ENCODE data around the gene IQGAP2. TPM values are rescaled to one million over a fixed set of nuclear protein-coding genes. Genes with fewer than 3 reads are reported as not detected.

IQGAP2 gene
- total and polyA plus RNA-seq, 2 donors (not counting 1 experiment from before 2014, with no cell fraction given): 8.1 to 15.0 TPM

- no peaks in the 10 kb centered on the region for H3K79me2 ChIP-seq (ENCODE audit: control insufficient read depth, insufficient read depth, low read length)
- H3K9me3 Mint-ChIP-seq (ENCODE audit: insufficient read depth): no peaks in the 10 kb centered on the region
- no peak overlapping the region for H3K4me3 Mint-ChIP-seq
- H3K4me1 Mint-ChIP-seq: peaks cover 4% of the 10 kb centered on the region
- peaks cover 0 to 5% (median 0%) of the 10 kb centered on the region in 4 experiments for H3K27me3 ChIP-seq (replicated peaks in 1 of 4; ENCODE audit: control extremely low read depth in 1 of 4, control insufficient read depth in 3 of 4, insufficient read depth in 4 of 4, low read length in 3 of 4)
- peaks cover 12% of the 10 kb centered on the region for H3K27me3 Mint-ChIP-seq
- H3K27ac ChIP-seq (ENCODE audit: low read length in 2 of 2): no peak overlapping the region
- H3K9me3 ChIP-seq (ENCODE audit: control extremely low read depth in 1 of 3, control insufficient read depth in 2 of 3, insufficient read depth in 1 of 3, low read length in 2 of 3): no peaks in the 10 kb centered on the region
- DNase-seq (no peak), ATAC-seq (ENCODE audit: low read depth) (no peak)
- no peak overlapping the region for H3K4me2 ChIP-seq (replicated peaks; ENCODE audit: low read depth, low read length, poor library complexity, severe bottlenecking)
- ChIA-PET POLR2A (no interaction called here), CTCF (no interaction called here)
- intact Hi-C loops (cut with micrococcal nuclease): no loop called here
- peaks cover 0 to 5% of the 10 kb centered on the region in 2 donors for H3K4me1 ChIP-seq (ENCODE audit: control insufficient read depth in 2 of 2, insufficient read depth in 2 of 2, low read length in 2 of 2)
- no peak overlapping the region for H2AFZ ChIP-seq (ENCODE audit: insufficient read depth, low read depth, low read length, poor library complexity, severe bottlenecking)
- no peak overlapping the region for H3K27ac Mint-ChIP-seq
- no peaks in the 10 kb centered on the region for H4K20me1 ChIP-seq (ENCODE audit: control insufficient read depth, insufficient read depth, low read length, poor library complexity, severe bottlenecking)
- 100% methylated on average over 1 of the region's 1 CpG for WGBS (ENCODE audit: insufficient coverage)
- no peak overlapping the region for H3K9ac ChIP-seq (ENCODE audit: low read length)
- H3K36me3 ChIP-seq (replicated peaks in 1 of 2; ENCODE audit: control extremely low read depth in 1 of 2, control insufficient read depth in 1 of 2, extremely low read depth in 1 of 2, insufficient read depth in 2 of 2, low read length in 1 of 2): no peaks in the 10 kb centered on the region
- no peak overlapping the region for H3K4me3 ChIP-seq (ENCODE audit: control extremely low read depth in 1 of 5, extremely low read depth in 1 of 5, insufficient read depth in 1 of 5, low read depth in 2 of 5, low read length in 4 of 5)
- TF ChIP-seq CTCF (IDR thresholded peaks at IDR 0.05) (no peak), EZH2 (IDR thresholded peaks at IDR 0.05; ENCODE audit: borderline replicate concordance, insufficient read depth, low read depth, low read length, poor library complexity, severe bottlenecking) (no peak)
These were observed 320.2 kb downstream of the IQGAP2 start for GRCh38 chr5:76723266-76723665.

GRCh38 chr5:76723906-76724305 lies 320.8 kb downstream of the IQGAP2 start:
- Mint-ChIP-seq H3K27ac (no peak overlapping the region), H3K4me3 (no peak overlapping the region), H3K4me1 (peaks cover 4% of the 10 kb centered on the region), H3K9me3 (ENCODE audit: insufficient read depth) (no peaks in the 10 kb centered on the region), H3K27me3 (peaks cover 5% of the 10 kb centered on the region)
- Histone ChIP-seq H3K4me2 (replicated peaks; ENCODE audit: low read depth, low read length, poor library complexity, severe bottlenecking) (no peak overlapping the region), H3K27ac (ENCODE audit: low read length in 2 of 2) (no peak overlapping the region), H4K20me1 (ENCODE audit: control insufficient read depth, insufficient read depth, low read length, poor library complexity, severe bottlenecking) (no peaks in the 10 kb centered on the region), H3K27me3 (replicated peaks in 1 of 4; ENCODE audit: control extremely low read depth in 1 of 4, control insufficient read depth in 3 of 4, insufficient read depth in 4 of 4, low read length in 3 of 4) (peaks cover 0 to under 1% (median 0%) of the 10 kb centered on the region in 4 experiments), H3K9ac (ENCODE audit: low read length) (no peak overlapping the region), H3K79me2 (ENCODE audit: control insufficient read depth, insufficient read depth, low read length) (no peaks in the 10 kb centered on the region), H3K36me3 (replicated peaks in 1 of 2; ENCODE audit: control extremely low read depth in 1 of 2, control insufficient read depth in 1 of 2, extremely low read depth in 1 of 2, insufficient read depth in 2 of 2, low read length in 1 of 2) (no peaks in the 10 kb centered on the region), H3K9me3 (ENCODE audit: control extremely low read depth in 1 of 3, control insufficient read depth in 2 of 3, insufficient read depth in 1 of 3, low read length in 2 of 3) (peaks cover 0 to 5% (median 0%) of the 10 kb centered on the region in 3 donors), H3K4me3 (ENCODE audit: control extremely low read depth in 1 of 5, extremely low read depth in 1 of 5, insufficient read depth in 1 of 5, low read depth in 2 of 5, low read length in 4 of 5) (no peak overlapping the region), H2AFZ (ENCODE audit: insufficient read depth, low read depth, low read length, poor library complexity, severe bottlenecking) (no peak overlapping the region), H3K4me1 (ENCODE audit: control insufficient read depth in 2 of 2, insufficient read depth in 2 of 2, low read length in 2 of 2) (peaks cover 0 to 5% of the 10 kb centered on the region in 2 donors)
- intact Hi-C loops (cut with micrococcal nuclease): no loop called here
- no peak for TF ChIP-seq CTCF (IDR thresholded peaks at IDR 0.05)
- TF ChIP-seq EZH2 (IDR thresholded peaks at IDR 0.05; ENCODE audit: borderline replicate concordance, insufficient read depth, low read depth, low read length, poor library complexity, severe bottlenecking): no peak
- DNase-seq (no peak), ATAC-seq (ENCODE audit: low read depth) (no peak)
- ChIA-PET POLR2A (no interaction called here), CTCF (no interaction called here)
- no CpG with 5 or more reads among the region's 1 CpG for WGBS (ENCODE audit: insufficient coverage)
